Testis (tissue), 3 donors: ENCODE measurements around the gene ARHGEF11. TPM values are rescaled to one million over a fixed set of nuclear protein-coding genes. Genes with fewer than 3 reads are reported as not detected.

Experiments
- DNase-seq: peaks from one replicate; pipeline ENCODE4 v3.0.0-alpha.2; 2019
- H3K27ac ChIP-seq, 2 donors: fragments of 200-600 bp; sonication (generic); one replicate each; pipeline ENCODE4 v1.5.1; 2019
- H3K27me3 ChIP-seq: fragments of 200-600 bp; sonication (generic); one replicate; pipeline ENCODE4 v1.5.1; 2019
- H3K36me3 ChIP-seq: fragments of 200-600 bp; sonication (generic); one replicate; pipeline ENCODE4 v1.5.1; 2017; ENCODE audit warnings: low read depth; ENCODE audit errors: missing control alignments
- H3K4me1 ChIP-seq: fragments of 200-600 bp; sonication (generic); one replicate; pipeline ENCODE4 v1.5.1; 2019
- H3K4me3 ChIP-seq, 2 donors: fragments of 200-600 bp; sonication (generic); one replicate each; pipeline ENCODE4 v1.5.1; 2017 to 2019
- H3K9me3 ChIP-seq: fragments of 200-600 bp; sonication (generic); one replicate; pipeline ENCODE4 v1.5.1; 2017
- POLR2A ChIP-seq: fragments of 450-650 bp; IDR thresholded peaks from one replicate; pipeline ENCODE4 v1.6.1; 2017; ENCODE audit warnings: antibody characterized with exemption, mild to moderate bottlenecking, moderate library complexity
- WGBS, 2 donors: methylation state at CpG; one replicate each; pipeline ENCODE4 v1.1.5; 2018; 5-methylcytosine and 5-hydroxymethylcytosine counted together
- intact Hi-C: fragments of 100-400 bp; cut with DNase I; formaldehyde crosslinking; loops from one replicate; pipeline ENCODE4 v1.15.1; 2023; ENCODE audit warnings: low total_unique reads
- polyA plus RNA-seq: library from polyadenylated mRNA; stranded (reverse); fragments of 350-450 nt; fragmentation: Illumina TruSeq; extraction: RNeasy Lipid Tissue Mini Kit (QIAGEN cat#74804); gene quantifications from one replicate; pipeline ENCODE4 v1.2.3, GENCODE V29; 2014; ENCODE audit warnings: low read depth, low replicate concordance; ENCODE audit not compliant: insufficient read depth
- total RNA-seq, 2 donors: library from RNA; depleted of rRNA; stranded (reverse); fragments of >200 nt; gene quantifications; one replicate each; pipeline ENCODE4 v1.2.3, GENCODE V29; 2016
- TF ChIP-seq, protein P1 (sequence below), 3 experiments: fragments of 450-650 bp in 2 of 3; fragments of 200-600 bp in 1 of 3; sonication (generic) in 1 of 3; IDR thresholded peaks; one replicate each; pipeline ENCODE4 v1.5.1; 2016 to 2019; ENCODE audit warnings: antibody characterized with exemption in 3 of 3, mild to moderate bottlenecking in 2 of 3, moderate library complexity in 1 of 3

The ARHGEF11 gene
- total and polyA plus RNA-seq, 3 donors from 2014 or later, result 69.2 to 120 (median 113) TPM

DNA sequence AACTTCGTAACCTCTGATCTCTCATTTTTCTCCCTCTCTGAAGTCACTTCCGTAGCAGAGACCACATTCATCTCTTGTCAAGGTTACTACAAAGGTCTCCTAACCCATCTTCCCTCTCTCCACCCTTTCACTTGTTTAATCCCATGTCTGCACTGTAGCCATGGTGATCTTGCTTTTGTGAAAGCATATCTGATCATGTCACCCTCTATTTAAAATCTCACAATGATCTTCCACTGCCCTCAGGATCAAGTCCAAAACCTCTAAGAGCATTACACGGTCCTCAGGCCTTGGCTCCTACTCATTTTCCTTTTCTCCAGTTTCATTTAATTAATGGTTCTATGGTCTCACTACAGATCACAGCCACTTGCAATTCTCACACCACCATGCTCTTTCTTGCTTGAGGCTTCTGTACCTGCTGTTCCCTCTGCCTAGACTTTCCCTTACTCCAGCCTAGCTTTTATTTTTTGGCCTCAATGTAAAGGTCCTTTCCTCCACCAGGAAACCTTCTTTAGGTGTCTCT, 12.1 kb downstream of the ARHGEF11 start:
- no peaks in the 10 kb centered on the region for H3K9me3 ChIP-seq
- H3K4me3 ChIP-seq, result no peak overlapping the region
- intact Hi-C loops, result no loop called here
- peaks cover 6% of the 10 kb centered on the region for H3K4me1 ChIP-seq
- no peaks in the 10 kb centered on the region for H3K36me3 ChIP-seq
- TF ChIP-seq, protein P1, sequence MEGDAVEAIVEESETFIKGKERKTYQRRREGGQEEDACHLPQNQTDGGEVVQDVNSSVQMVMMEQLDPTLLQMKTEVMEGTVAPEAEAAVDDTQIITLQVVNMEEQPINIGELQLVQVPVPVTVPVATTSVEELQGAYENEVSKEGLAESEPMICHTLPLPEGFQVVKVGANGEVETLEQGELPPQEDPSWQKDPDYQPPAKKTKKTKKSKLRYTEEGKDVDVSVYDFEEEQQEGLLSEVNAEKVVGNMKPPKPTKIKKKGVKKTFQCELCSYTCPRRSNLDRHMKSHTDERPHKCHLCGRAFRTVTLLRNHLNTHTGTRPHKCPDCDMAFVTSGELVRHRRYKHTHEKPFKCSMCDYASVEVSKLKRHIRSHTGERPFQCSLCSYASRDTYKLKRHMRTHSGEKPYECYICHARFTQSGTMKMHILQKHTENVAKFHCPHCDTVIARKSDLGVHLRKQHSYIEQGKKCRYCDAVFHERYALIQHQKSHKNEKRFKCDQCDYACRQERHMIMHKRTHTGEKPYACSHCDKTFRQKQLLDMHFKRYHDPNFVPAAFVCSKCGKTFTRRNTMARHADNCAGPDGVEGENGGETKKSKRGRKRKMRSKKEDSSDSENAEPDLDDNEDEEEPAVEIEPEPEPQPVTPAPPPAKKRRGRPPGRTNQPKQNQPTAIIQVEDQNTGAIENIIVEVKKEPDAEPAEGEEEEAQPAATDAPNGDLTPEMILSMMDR (IDR thresholded peaks at IDR 0.05), result no peak
- no peak for TF ChIP-seq POLR2A
- no peaks in the 10 kb centered on the region for H3K27me3 ChIP-seq
- 78 to 79% methylated on average over 3 of the region's 3 CpGs for WGBS, 2 donors
- H3K27ac ChIP-seq, result no peak overlapping the region
- no peak for DNase-seq

DNA sequence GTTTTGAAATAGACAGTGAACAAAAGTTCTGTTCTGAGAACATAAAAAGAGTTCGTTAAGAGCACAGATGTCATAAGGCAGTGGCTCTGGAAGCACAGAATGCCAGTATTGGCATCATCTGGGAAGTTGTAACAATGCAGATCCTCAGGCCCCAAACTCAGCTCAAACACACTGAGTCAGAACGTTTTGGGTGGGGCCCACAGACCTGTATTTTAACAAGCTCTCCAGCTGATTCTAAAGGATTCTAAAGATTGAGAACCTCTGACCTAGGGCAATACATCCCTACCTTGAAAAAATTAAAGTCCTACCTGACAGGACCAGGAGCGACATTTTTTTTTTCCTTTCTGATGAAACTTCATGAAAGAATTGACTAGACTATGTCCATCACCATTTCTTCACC, 13.2 kb downstream of the ARHGEF11 start:
- Histone ChIP-seq H3K36me3 (no peaks in the 10 kb centered on the region), H3K9me3 (no peaks in the 10 kb centered on the region), H3K27me3 (no peaks in the 10 kb centered on the region), H3K4me3 (no peak overlapping the region), H3K27ac (no peak overlapping the region), H3K4me1 (peaks cover 7% of the 10 kb centered on the region)
- DNase-seq, result no peak
- TF ChIP-seq, protein P1 (IDR thresholded peaks at IDR 0.05), result no peak
- TF ChIP-seq POLR2A, result no peak
- 74 to 76% methylated on average over 3 of the region's 3 CpGs for WGBS, 2 donors
- intact Hi-C loops, result no loop called here

DNA sequence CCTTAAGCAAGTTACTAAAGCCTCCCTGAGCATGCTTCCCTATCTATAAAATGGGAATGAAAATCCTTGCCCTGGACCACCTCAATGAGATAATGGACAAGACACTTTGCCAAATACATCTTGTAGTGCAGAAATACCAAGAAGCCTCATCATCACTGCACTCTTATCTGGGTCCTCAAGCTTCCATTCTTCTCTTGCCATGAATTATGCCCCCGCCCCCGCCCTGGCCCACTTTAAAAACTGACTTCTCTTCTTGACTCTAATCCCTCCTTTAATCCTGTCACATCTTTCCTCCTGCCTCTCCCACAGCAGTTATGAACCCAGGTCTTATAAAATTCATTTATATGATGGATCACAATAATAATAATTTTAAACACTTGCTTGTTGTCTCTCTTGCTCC, 14.8 kb downstream of the ARHGEF11 start:
- no peak for TF ChIP-seq POLR2A
- TF ChIP-seq, protein P1 (IDR thresholded peaks at IDR 0.05), result no peak
- DNase-seq, result no peak
- 98 to 100% methylated on average over 2 of the region's 2 CpGs for WGBS, 2 donors
- no peaks in the 10 kb centered on the region for H3K9me3 ChIP-seq
- H3K4me1 ChIP-seq, result peaks cover 9% of the 10 kb centered on the region
- no peaks in the 10 kb centered on the region for H3K27me3 ChIP-seq
- H3K36me3 ChIP-seq, result no peaks in the 10 kb centered on the region
- no peak overlapping the region for H3K27ac ChIP-seq
- no peak overlapping the region for H3K4me3 ChIP-seq
- intact Hi-C loops, result no loop called here

DNA sequence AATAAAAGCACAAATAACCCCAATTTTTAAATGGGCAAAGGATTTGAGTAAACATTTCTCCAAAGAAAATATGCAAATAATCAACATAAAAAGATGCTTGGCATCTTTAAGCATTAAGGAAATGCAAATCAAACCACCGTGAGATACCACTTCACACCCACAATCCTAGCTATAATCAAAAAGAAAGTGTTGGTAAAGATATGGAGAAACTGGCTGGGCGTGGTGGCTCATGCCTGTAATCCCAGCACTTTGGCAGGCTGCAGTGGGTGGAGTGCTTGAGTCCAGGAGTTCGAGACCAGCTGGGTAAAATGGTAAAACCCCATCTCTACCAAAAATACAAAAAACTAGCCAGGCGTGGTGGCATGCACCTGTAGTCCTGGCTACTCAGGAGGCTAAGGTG, 16.9 kb downstream of the ARHGEF11 start:
- 90 to 98% methylated on average over 4 of the region's 4 CpGs for WGBS, 2 donors
- no peak for DNase-seq
- intact Hi-C loops, result no loop called here
- Histone ChIP-seq H3K4me3 (no peak overlapping the region), H3K36me3 (no peaks in the 10 kb centered on the region), H3K4me1 (peaks cover 15% of the 10 kb centered on the region), H3K27ac (no peak overlapping the region), H3K9me3 (no peaks in the 10 kb centered on the region), H3K27me3 (no peaks in the 10 kb centered on the region)
- TF ChIP-seq POLR2A, result no peak
- TF ChIP-seq, protein P1 (IDR thresholded peaks at IDR 0.05), result no peak

DNA sequence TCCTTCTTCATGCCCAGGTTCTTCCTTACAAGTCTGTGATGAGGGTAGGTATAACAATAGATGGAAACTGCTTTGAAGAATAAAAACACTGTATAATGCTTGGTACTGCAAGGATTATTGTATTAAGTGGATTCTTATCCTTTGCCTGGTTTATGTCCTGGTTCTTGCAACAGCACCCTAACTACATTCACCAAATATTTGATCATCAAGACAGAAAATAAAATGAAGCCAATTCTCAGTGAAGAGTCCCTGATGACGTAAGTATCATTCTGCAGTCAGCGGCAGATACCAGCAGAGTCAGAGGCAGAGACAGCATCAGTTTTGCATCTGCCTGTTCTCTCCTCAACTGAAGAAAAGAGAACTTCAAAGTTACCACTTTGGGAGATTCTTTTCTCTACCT, 19.7 kb downstream of the ARHGEF11 start:
- intact Hi-C loops, result no loop called here
- no peak overlapping the region for H3K27ac ChIP-seq
- no peaks in the 10 kb centered on the region for H3K9me3 ChIP-seq
- TF ChIP-seq, protein P1 (IDR thresholded peaks at IDR 0.05), result no peak
- TF ChIP-seq POLR2A, result no peak
- no peak overlapping the region for H3K4me3 ChIP-seq
- WGBS, 2 donors, result 53 to 76% methylated on average over 2 of the region's 2 CpGs
- H3K4me1 ChIP-seq, result peaks cover 11% of the 10 kb centered on the region
- DNase-seq, result no peak
- H3K27me3 ChIP-seq, result no peaks in the 10 kb centered on the region
- no peaks in the 10 kb centered on the region for H3K36me3 ChIP-seq
